ENCODE measurements around the gene TMEM213. TPM values are rescaled to one million over a fixed set of nuclear protein-coding genes. Genes with fewer than 3 reads are reported as not detected.

The TMEM213 gene
- total RNA-seq: not detected in 2 replicates
- long read RNA-seq, partial matches to known transcripts: 0 of 2 reads
- long read RNA-seq, other reads (novel, unspliced or antisense): 2 of 2 reads

- Mint-ChIP-seq H3K27ac (ENCODE audit: unreplicated experiment) (no peak within 1 kb of the TSS), H3K27me3 (ENCODE audit: low read depth) (peaks cover 25% of the 10 kb centered on the region), H3K4me3 (no peak within 1 kb of the TSS), H3K36me3 (ENCODE audit: low read depth) (no peaks in the 10 kb centered on the region), H3K9me3 (no peaks in the 10 kb centered on the region), H3K4me1 (no peaks in the 10 kb centered on the region)
- TF ChIP-seq CTCF (conservative IDR thresholded peaks at IDR 0.05): no peak
- DNase-seq (ENCODE audit: low read depth, low spot score): no peak
Measured at GRCh38 chr7:138797715-138798320, at the start of gene TMEM213, which contains the start of gene ATP6V0A4. TMEM213 (plus strand) TSS chr7:138797994; CDS start chr7:138798105, 111 bp downstream. ATP6V0A4 (minus strand) TSS chr7:138798196; CDS start chr7:138771247, 26,949 bp downstream.

GRCh38 chr7:138748666-138749065 is 49.1 kb upstream of the TMEM213 start:
- DNase-seq (ENCODE audit: low read depth, low spot score): no peak
- H3K36me3 Mint-ChIP-seq (ENCODE audit: low read depth): no peaks in the 10 kb centered on the region
- H3K27ac Mint-ChIP-seq (ENCODE audit: unreplicated experiment): no peak overlapping the region
- H3K4me3 Mint-ChIP-seq: no peak overlapping the region
- H3K27me3 Mint-ChIP-seq (ENCODE audit: low read depth): no peaks in the 10 kb centered on the region
- no peaks in the 10 kb centered on the region for H3K9me3 Mint-ChIP-seq
- H3K4me1 Mint-ChIP-seq: peaks cover 14% of the 10 kb centered on the region
- no peak for TF ChIP-seq CTCF (conservative IDR thresholded peaks at IDR 0.05)

GRCh38 chr7:138749960-138750359 is 47.8 kb upstream of the TMEM213 start:
- Mint-ChIP-seq H3K4me3 (no peak overlapping the region), H3K36me3 (ENCODE audit: low read depth) (no peaks in the 10 kb centered on the region), H3K27ac (ENCODE audit: unreplicated experiment) (peak overlapping the region; percentile 51), H3K9me3 (no peaks in the 10 kb centered on the region), H3K4me1 (peaks cover 15% of the 10 kb centered on the region), H3K27me3 (ENCODE audit: low read depth) (no peaks in the 10 kb centered on the region)
- DNase-seq (ENCODE audit: low read depth, low spot score): no peak
- TF ChIP-seq CTCF (conservative IDR thresholded peaks at IDR 0.05): no peak

- Mint-ChIP-seq H3K9me3 (no peaks in the 10 kb centered on the region), H3K27ac (ENCODE audit: unreplicated experiment) (no peak overlapping the region), H3K27me3 (ENCODE audit: low read depth) (no peaks in the 10 kb centered on the region), H3K4me3 (no peak overlapping the region), H3K4me1 (peaks cover 20% of the 10 kb centered on the region), H3K36me3 (ENCODE audit: low read depth) (no peaks in the 10 kb centered on the region)
- no peak for TF ChIP-seq CTCF (conservative IDR thresholded peaks at IDR 0.05)
- no peak for DNase-seq (ENCODE audit: low read depth, low spot score)
Measured at GRCh38 chr7:138750473-138750872, 47.3 kb upstream of the TMEM213 start.

- Mint-ChIP-seq H3K4me3 (no peak overlapping the region), H3K9me3 (no peaks in the 10 kb centered on the region), H3K27ac (ENCODE audit: unreplicated experiment) (no peak overlapping the region), H3K36me3 (ENCODE audit: low read depth) (no peaks in the 10 kb centered on the region), H3K27me3 (ENCODE audit: low read depth) (no peaks in the 10 kb centered on the region), H3K4me1 (peaks cover 23% of the 10 kb centered on the region)
- DNase-seq (ENCODE audit: low read depth, low spot score): no peak
- TF ChIP-seq CTCF (conservative IDR thresholded peaks at IDR 0.05): no peak
Measured at GRCh38 chr7:138750901-138751464, 46.8 kb upstream of the TMEM213 start.

All from neural crest cell (in vitro differentiated cells).